K562 (cell line): Measurements from ENCODE around the gene SFSWAP. TPM values are rescaled to one million over a fixed set of nuclear protein-coding genes. Genes with fewer than 3 reads are reported as not detected.
A peak's percentile ranks its signal among the peaks of the same experiment; 100 is the strongest.

Experiments
- ATAC-seq: fragments of 200-7000 bp; cut with Tn5 transposase; 3 replicates; pipeline ENCODE4 v1.9.1; 2020; ENCODE audit warnings: moderate library complexity
- BruUV-seq: library from RNA; stranded (reverse); fragments of 400-500 nt; replicated peaks from 2 replicates; lab custom pipeline; 2021; lab: Mats Ljungman, UMichigan
- CTCF ChIA-PET: fragments of 300-600 bp; formaldehyde crosslinking; extraction: SDS; loops from one replicate; lab custom pipeline; 2021; ENCODE audit warnings: low intra/inter-chr PET ratio; lab: Yijun Ruan, JAX
- POLR2A ChIA-PET: fragments of 300-600, 350-650 bp; sonication (Branson Sonifier 250); formaldehyde crosslinking; extraction: SDS; loops from one replicate; lab custom pipeline; 2021; ENCODE audit warnings: antibody characterized with exemption, inconsistent platforms; lab: Yijun Ruan, JAX
- DNase-seq, 4 experiments: peaks; one replicate each; pipeline versions ENCODE4 v3.0.0 to v3.0.0-alpha.2; 2011 to 2018; ENCODE audit warnings: low spot score in 3 of 4, mixed read lengths in 3 of 4; ENCODE audit errors: extremely low read depth in 1 of 4
- FAIRE-seq: peaks from 2 replicates; lab custom pipeline; 2011; peaks lifted over from hg19 to GRCh38; lab: Jason Lieb, UNC
- H2AFZ ChIP-seq: 2 replicates; pipeline ENCODE4 v1.6.0; 2011; ENCODE audit warnings: low read depth, low read length, control low read depth, inconsistent platforms
- H3K27ac ChIP-seq: fragments of 200-600 bp; 3 replicates; pipeline ENCODE4 v1.8.0; 2011; ENCODE audit warnings: low read depth, mild to moderate bottlenecking, control low read depth, inconsistent platforms, low read length, moderate library complexity, mixed read lengths; ENCODE audit errors: extremely low read depth
- H3K27me3 ChIP-seq, 2 experiments: fragments of 300-600 bp in 1 of 2; 2 replicates in 1 of 2; 3 replicates in 1 of 2; pipeline versions ENCODE4 v1.6.0 to v1.8.0; 2011; ENCODE audit warnings: inconsistent platforms in 2 of 2, low read length in 2 of 2, mild to moderate bottlenecking in 1 of 2, mixed read lengths in 1 of 2, moderate library complexity in 1 of 2; ENCODE audit not compliant: control insufficient read depth in 2 of 2, insufficient read depth in 2 of 2
- H3K36me3 ChIP-seq: fragments of 300-600 bp; 3 replicates; pipeline ENCODE4 v1.8.0; 2011; ENCODE audit warnings: mild to moderate bottlenecking, low read length, inconsistent platforms; ENCODE audit not compliant: control insufficient read depth, insufficient read depth
- H3K4me1 ChIP-seq, 2 experiments: fragments of 200-600 bp in 1 of 2; replicated peaks in 1 of 2; 2 replicates in 1 of 2; 3 replicates in 1 of 2; pipeline versions ENCODE4 v1.5.1 to v1.8.0; 2011; ENCODE audit warnings: inconsistent platforms in 2 of 2, low read length in 2 of 2, mild to moderate bottlenecking in 1 of 2, mixed read lengths in 1 of 2, moderate library complexity in 1 of 2; ENCODE audit not compliant: control insufficient read depth in 2 of 2, insufficient read depth in 2 of 2
- H3K4me2 ChIP-seq: 2 replicates; pipeline ENCODE4 v1.6.1; 2011; ENCODE audit warnings: low read length, control low read depth, inconsistent platforms, mixed read lengths; ENCODE audit not compliant: insufficient read depth
- H3K4me3 ChIP-seq: fragments of 200-600 bp; sonication (generic), shearing (Covaris generic); 2 replicates; pipeline ENCODE4 v1.5.1; 2016; ENCODE audit warnings: control low read depth, inconsistent platforms
- H3K79me2 ChIP-seq: fragments of 200-600 bp; 3 replicates; pipeline ENCODE4 v1.8.0; 2011; ENCODE audit warnings: low read length, inconsistent platforms; ENCODE audit not compliant: control insufficient read depth, insufficient read depth
- H3K9ac ChIP-seq, 2 experiments: 2 replicates each; pipeline versions ENCODE4 v1.6.0 to v1.6.1; 2011; ENCODE audit warnings: low read depth in 2 of 2, low read length in 2 of 2, control low read depth in 1 of 2, inconsistent platforms in 1 of 2, mild to moderate bottlenecking in 1 of 2, mixed read lengths in 1 of 2; ENCODE audit not compliant: insufficient read depth in 1 of 2
- H3K9me1 ChIP-seq: one replicate; pipeline ENCODE4 v1.6.0; 2011; ENCODE audit warnings: inconsistent platforms, mild to moderate bottlenecking, low read length, moderate library complexity; ENCODE audit not compliant: control insufficient read depth, insufficient read depth
- H3K9me3 ChIP-seq: replicated peaks from 2 replicates; pipeline ENCODE4 v1.5.1; 2011; ENCODE audit warnings: low read depth, low read length, inconsistent platforms; ENCODE audit not compliant: control insufficient read depth, insufficient read depth
- H4K20me1 ChIP-seq: replicated peaks from 2 replicates; pipeline ENCODE4 v1.6.1; 2011; ENCODE audit warnings: low read length, inconsistent platforms, mixed read lengths; ENCODE audit not compliant: control insufficient read depth, insufficient read depth
- BDP1 ChIP-seq: IDR thresholded peaks from 3 replicates; pipeline ENCODE4 v1.6.1; 2011; ENCODE audit not compliant: insufficient read length, insufficient read depth
- BHLHE40 ChIP-seq: IDR thresholded peaks from 2 replicates; pipeline ENCODE4 v1.6.1; 2011; ENCODE audit warnings: low read length, improper control_type of control experiment
- CBFA2T2 ChIP-seq: fragments of 450-650 bp; conservative IDR thresholded peaks from 2 replicates; pipeline ENCODE4 v1.6.1; 2017; ENCODE audit warnings: mild to moderate bottlenecking
- ETS2 ChIP-seq: IDR thresholded peaks from 2 replicates; pipeline ENCODE4 v1.6.1; 2016; ENCODE audit warnings: borderline replicate concordance, missing genetic modification characterization, mild to moderate bottlenecking, moderate library complexity, missing compliant biosample characterization; ENCODE audit not compliant: poor library complexity, severe bottlenecking
- HDAC8 ChIP-seq: fragments of 450-650 bp; IDR thresholded peaks from 2 replicates; pipeline ENCODE4 v1.6.1; 2016; ENCODE audit warnings: mild to moderate bottlenecking, missing genetic modification characterization, moderate library complexity, missing compliant biosample characterization
- LARP7 ChIP-seq: fragments of 450-650 bp; IDR thresholded peaks from 2 replicates; pipeline ENCODE4 v1.6.1; 2016
- MLX ChIP-seq, 2 experiments: fragments of 450-650 bp in 1 of 2; sonication (generic) in 1 of 2; formaldehyde crosslinking; conservative IDR thresholded peaks; 2 replicates each; pipeline versions ENCODE4 v1.4.0 to v1.8.1; 2020 to 2022; ENCODE audit warnings: mild to moderate bottlenecking in 1 of 2, missing genetic modification reagents in 1 of 2
- NUFIP1 ChIP-seq: fragments of 450-650 bp; IDR thresholded peaks from 2 replicates; pipeline ENCODE4 v1.6.1; 2018; ENCODE audit not compliant: partially characterized antibody
- PYGO2 ChIP-seq: fragments of 450-650 bp; IDR thresholded peaks from 2 replicates; pipeline ENCODE4 v1.6.1; 2016; ENCODE audit warnings: mild to moderate bottlenecking, missing genetic modification characterization, moderate library complexity, missing compliant biosample characterization
- RBM14 ChIP-seq: fragments of 200-400 bp; formaldehyde crosslinking; IDR thresholded peaks from 2 replicates; pipeline ENCODE4 v1.6.1; 2018; ENCODE audit warnings: low read depth, mild to moderate bottlenecking, low read length, moderate library complexity, borderline replicate concordance; ENCODE audit not compliant: insufficient read depth
- SIN3B ChIP-seq: fragments of 450-650 bp; IDR thresholded peaks from 2 replicates; pipeline ENCODE4 v1.6.1; 2017; ENCODE audit warnings: low read depth, mild to moderate bottlenecking, moderate library complexity
- TAF9B ChIP-seq: fragments of 450-650 bp; IDR thresholded peaks from 2 replicates; pipeline ENCODE4 v1.6.1; 2018; ENCODE audit warnings: mild to moderate bottlenecking; ENCODE audit not compliant: partially characterized antibody
- ZNF316 ChIP-seq: fragments of 450-650 bp; IDR thresholded peaks from 2 replicates; pipeline ENCODE4 v1.6.1; 2016
- ZNF551 ChIP-seq: fragments of 250-450 bp; sonication (Bioruptor Pico); IDR thresholded peaks from 2 replicates; pipeline ENCODE4 v1.5.0; 2021; ENCODE audit warnings: mild to moderate bottlenecking, moderate library complexity
- ZNF584 ChIP-seq: fragments of 200-800 bp; sonication (Bioruptor generic); IDR thresholded peaks from 2 replicates; pipeline ENCODE4 v1.6.1; 2016; ENCODE audit warnings: low read depth, mild to moderate bottlenecking, missing genetic modification characterization, missing compliant biosample characterization
- WGBS: fragments of 100-300 bp; shearing (Covaris generic); methylation state at CpG from one replicate; pipeline ENCODE4 v1.1.6; 2016; ENCODE audit warnings: low coverage, mixed read lengths; ENCODE audit not compliant: insufficient coverage; ENCODE audit errors: missing lambda C conversion rate; 5-methylcytosine and 5-hydroxymethylcytosine counted together
- in situ Hi-C: fragments of 300-500 bp; cut with MboI; formaldehyde crosslinking; loops from 4 replicates; pipeline ENCODE4 v1.15.0; 2018; ENCODE audit warnings: inconsistent platforms, mixed read lengths
- intact Hi-C: fragments of 100-400 bp; cut with micrococcal nuclease; formaldehyde crosslinking; loops from 2 replicates; pipeline ENCODE4 v1.14.2; 2022
- polyA plus RNA-seq, 8 experiments: library from polyadenylated mRNA; depleted of rRNA in 4 of 8; stranded (reverse) in 5 of 8; unstranded in 3 of 8; fragments of >200 nt; fragmentation: Nextera tagmentation in 2 of 8; fragmentation: Illumina TruSeq in 1 of 8; extraction: Ambion mirVana in 2 of 8; extraction: Trizol in 1 of 8; gene quantifications; 2 replicates each; pipeline versions ENCODE4 v1.2.1 to v1.2.3, GENCODE V29; 2011 to 2014; ENCODE audit warnings: inconsistent platforms in 1 of 8, missing spikeins in 1 of 8
- total RNA-seq, 7 experiments: library from RNA; depleted of rRNA in 6 of 7; stranded (reverse); fragments of >200 nt in 6 of 7; fragmentation: Illumina TruSeq in 2 of 7; extraction: Trizol in 2 of 7; gene quantifications; 2 replicates each; pipeline versions ENCODE4 v1.2.1 to v1.2.3, GENCODE V29; 2011 to 2021; ENCODE audit warnings: low replicate concordance in 1 of 7
- TF ChIP-seq, protein P1 (sequence below): sonication (generic); formaldehyde crosslinking; IDR thresholded peaks from 2 replicates; pipeline ENCODE4 v1.8.0; 2023; ENCODE audit warnings: mild to moderate bottlenecking, missing genetic modification reagents
- TF ChIP-seq, protein P2 (sequence below), 2 experiments: fragments of 450-650 bp; conservative IDR thresholded peaks; 2 replicates each; pipeline ENCODE4 v1.6.1; 2017; ENCODE audit warnings: mild to moderate bottlenecking in 2 of 2, moderate library complexity in 2 of 2

SFSWAP gene
- total and polyA plus RNA-seq, 9 of the 15 experiments (the other 6 are each of a cell fraction or from before 2014, with no cell fraction given), result 2.4 to 60.4 (median 32.6) TPM

DNA sequence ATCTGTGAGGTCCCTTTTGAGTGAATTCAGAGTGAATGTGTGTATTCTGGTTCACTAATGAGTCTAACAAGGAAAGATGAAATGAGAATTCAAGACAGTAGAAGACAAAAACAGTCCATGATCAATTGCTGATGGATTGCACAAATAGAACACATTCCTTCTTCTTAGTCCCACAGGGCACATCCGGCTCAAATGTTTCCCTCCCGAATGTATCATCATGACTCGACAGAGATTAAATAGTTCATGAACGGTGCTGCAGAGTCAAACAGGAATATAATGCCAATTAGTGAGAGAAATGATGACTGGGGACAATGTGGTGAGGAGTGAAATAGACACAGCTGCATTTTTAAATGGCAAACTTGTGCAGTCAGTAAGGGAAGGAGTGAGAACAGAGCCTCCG is 11.5 kb upstream of the SFSWAP start:
- H3K27me3 ChIP-seq, result peaks cover 15 to 34% of the 10 kb centered on the region in 2 experiments; a peak in 4 of 5 replicates
- H3K4me1 ChIP-seq, result peaks cover 0 to 4% of the 10 kb centered on the region in 2 experiments; a peak in 2 of 5 replicates
- no peaks in the 10 kb centered on the region for H3K36me3 ChIP-seq
- H3K9me1 ChIP-seq, result no peaks in the 10 kb centered on the region
- ATAC-seq (no peak; the same call in 2 of the 3 replicates), DNase-seq (no peak), FAIRE-seq (no peak)
- intact Hi-C loops, result loop anchor here (1.0 kb wide), 1 partner anchor 8 kb away; no protein-coding TSS in a partner anchor
- ChIA-PET POLR2A (interaction anchor here (0.9 kb wide), 2 partner anchors 12 to 346 kb away, joined by 3 to 4 read pairs; partner anchors contain the start of gene SFSWAP), CTCF (no interaction called here)
- WGBS, result 2% methylated on average over 5 of the region's 5 CpGs
- no peaks in the 10 kb centered on the region for H3K79me2 ChIP-seq
- no TSS peak for BruUV-seq
- H3K9ac ChIP-seq, result no peak overlapping the region
- no peak overlapping the region for H3K4me3 ChIP-seq
- in situ Hi-C loops, result loop anchor here (10.0 kb wide), 1 partner anchor 865 kb away; no protein-coding TSS in a partner anchor
- no peaks in the 10 kb centered on the region; the same call in 1 of the 2 replicates for H4K20me1 ChIP-seq
- no peak overlapping the region for H3K4me2 ChIP-seq
- peak overlapping the region; percentile 18; the same call in 1 of the 2 replicates for H2AFZ ChIP-seq
- H3K9me3 ChIP-seq, result no peaks in the 10 kb centered on the region
- no peak overlapping the region for H3K27ac ChIP-seq
- TF ChIP-seq NUFIP1 (no peak), SIN3B (no peak), BDP1 (no peak), MLX (CRISPR knock-in tag; conservative IDR thresholded peaks at IDR 0.05) (no peak), PYGO2 (no peak), RBM14 (no peak), CBFA2T2 (no peak), LARP7 (no peak), ZNF551 (CRISPR knock-in tag) (no peak), HDAC8 (tag) (no peak), ZNF584 (CRISPR knock-in tag) (no peak), ZNF316 (peak; percentile 47; the same call in 1 of the 2 replicates), ETS2 (no peak), BHLHE40 (no peak), TAF9B (no peak)
- TF ChIP-seq, protein P1, sequence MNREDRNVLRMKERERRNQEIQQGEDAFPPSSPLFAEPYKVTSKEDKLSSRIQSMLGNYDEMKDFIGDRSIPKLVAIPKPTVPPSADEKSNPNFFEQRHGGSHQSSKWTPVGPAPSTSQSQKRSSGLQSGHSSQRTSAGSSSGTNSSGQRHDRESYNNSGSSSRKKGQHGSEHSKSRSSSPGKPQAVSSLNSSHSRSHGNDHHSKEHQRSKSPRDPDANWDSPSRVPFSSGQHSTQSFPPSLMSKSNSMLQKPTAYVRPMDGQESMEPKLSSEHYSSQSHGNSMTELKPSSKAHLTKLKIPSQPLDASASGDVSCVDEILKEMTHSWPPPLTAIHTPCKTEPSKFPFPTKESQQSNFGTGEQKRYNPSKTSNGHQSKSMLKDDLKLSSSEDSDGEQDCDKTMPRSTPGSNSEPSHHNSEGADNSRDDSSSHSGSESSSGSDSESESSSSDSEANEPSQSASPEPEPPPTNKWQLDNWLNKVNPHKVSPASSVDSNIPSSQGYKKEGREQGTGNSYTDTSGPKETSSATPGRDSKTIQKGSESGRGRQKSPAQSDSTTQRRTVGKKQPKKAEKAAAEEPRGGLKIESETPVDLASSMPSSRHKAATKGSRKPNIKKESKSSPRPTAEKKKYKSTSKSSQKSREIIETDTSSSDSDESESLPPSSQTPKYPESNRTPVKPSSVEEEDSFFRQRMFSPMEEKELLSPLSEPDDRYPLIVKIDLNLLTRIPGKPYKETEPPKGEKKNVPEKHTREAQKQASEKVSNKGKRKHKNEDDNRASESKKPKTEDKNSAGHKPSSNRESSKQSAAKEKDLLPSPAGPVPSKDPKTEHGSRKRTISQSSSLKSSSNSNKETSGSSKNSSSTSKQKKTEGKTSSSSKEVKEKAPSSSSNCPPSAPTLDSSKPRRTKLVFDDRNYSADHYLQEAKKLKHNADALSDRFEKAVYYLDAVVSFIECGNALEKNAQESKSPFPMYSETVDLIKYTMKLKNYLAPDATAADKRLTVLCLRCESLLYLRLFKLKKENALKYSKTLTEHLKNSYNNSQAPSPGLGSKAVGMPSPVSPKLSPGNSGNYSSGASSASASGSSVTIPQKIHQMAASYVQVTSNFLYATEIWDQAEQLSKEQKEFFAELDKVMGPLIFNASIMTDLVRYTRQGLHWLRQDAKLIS (CRISPR knock-in tag), result no peak
- TF ChIP-seq, protein P2, sequence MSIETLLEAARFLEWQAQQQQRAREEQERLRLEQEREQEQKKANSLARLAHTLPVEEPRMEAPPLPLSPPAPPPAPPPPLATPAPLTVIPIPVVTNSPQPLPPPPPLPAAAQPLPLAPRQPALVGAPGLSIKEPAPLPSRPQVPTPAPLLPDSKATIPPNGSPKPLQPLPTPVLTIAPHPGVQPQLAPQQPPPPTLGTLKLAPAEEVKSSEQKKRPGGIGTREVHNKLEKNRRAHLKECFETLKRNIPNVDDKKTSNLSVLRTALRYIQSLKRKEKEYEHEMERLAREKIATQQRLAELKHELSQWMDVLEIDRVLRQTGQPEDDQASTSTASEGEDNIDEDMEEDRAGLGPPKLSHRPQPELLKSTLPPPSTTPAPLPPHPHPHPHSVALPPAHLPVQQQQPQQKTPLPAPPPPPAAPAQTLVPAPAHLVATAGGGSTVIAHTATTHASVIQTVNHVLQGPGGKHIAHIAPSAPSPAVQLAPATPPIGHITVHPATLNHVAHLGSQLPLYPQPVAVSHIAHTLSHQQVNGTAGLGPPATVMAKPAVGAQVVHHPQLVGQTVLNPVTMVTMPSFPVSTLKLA (conservative IDR thresholded peaks at IDR 0.05), result no peak
